GM21423 (cell line): Measurements from ENCODE around the gene HNF1A.
A peak's percentile ranks its signal among the peaks of the same experiment; 100 is the strongest.
"Not testable (repeated sequence)": the region's sequence is repeated elsewhere in the genome, so short reads cannot be mapped to it uniquely, and the experiment has no call there.

ENCODE experiments used
- ATAC-seq: cut with Tn5 transposase; IDR thresholded peaks from one replicate; pipeline ENCODE4 v1.9.1; 2021; ENCODE audit warnings: mild to moderate bottlenecking, moderate library complexity; ENCODE audit not compliant: unreplicated experiment

Gene HNF1A

DNA sequence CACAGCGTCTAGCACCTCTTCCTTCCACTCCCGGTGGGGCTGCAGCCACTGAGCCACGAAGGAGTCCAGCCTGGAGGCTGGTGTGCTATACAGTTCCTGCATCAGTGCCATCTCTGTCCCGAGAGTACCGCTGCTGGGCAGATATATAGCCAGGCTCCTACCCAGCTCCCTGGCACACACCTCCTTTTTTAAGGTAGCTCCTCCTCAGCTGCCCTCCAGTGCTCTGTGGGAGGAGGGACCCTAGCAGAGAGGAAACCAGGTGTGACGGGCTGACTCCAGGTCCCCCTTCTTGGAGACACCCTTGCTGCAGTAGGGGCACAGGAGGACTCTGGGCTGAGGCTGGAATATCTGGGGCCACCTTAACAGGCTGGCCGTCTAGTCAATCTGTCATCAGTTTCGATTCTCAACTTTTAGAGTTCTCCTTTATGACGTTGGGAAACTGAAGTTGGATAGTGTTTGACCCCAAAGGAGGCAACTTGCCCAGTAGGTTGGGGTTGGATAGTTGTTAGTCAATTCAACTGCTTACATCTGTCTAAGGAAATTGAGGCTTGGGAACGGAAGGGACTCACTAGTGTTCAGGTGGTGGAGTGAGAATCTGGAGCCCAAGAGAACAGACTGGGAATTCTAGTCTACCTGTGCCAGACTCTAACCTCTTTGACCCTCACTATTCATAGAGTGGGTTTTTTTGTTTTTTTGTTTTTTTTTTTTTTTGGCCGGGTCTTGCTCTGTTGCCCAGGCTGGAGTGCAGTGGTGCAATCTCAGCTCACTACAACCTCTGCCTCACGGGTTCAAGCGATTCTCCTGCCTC, 60.7 kb downstream of the HNF1A start, which contains the start of gene OASL:
OASL (minus strand) TSS at position 386 of the 808 bp plus-strand sequence; CDS start at position 111, 275 bp downstream.
- peak; percentile 76 for ATAC-seq

DNA sequence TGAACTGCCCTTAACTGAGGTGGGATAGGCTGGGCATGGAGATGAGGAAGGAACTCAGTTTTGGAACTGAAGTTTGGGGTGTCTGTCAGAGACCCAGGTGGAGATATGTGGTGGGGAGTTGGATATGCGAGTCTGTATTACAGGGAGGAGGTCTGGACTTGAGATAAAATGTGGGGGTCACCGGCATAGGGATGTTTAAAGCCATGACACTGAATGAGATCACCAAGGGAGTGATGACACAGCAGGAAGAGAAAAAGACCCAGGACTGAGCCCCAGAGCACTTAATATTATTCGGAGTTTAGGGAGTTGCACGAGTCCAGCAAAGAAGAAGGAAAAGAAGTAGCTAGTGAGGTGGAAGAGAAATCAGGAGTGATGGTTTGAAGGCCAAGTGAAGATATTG, 64.7 kb downstream of the HNF1A start:
- ATAC-seq = no peak

DNA sequence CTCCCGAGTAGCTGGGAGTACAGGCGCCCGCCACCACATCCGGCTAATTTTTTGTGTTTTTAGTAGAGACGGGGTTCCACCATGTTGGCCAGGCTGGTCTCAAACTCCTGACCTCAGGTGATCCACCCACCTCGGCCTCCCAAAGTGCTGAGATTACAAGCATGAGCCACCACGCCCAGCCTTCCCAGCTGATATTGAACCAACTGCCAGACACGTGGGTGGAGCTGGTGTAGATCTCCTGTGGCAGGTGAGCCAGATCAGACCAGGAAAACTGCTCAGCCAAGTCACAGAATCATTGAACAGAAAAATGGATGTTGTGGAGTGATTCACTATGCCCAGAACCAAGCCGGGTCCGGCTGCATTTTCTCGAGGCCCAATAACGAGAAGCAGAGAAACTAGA, 69.1 kb downstream of the HNF1A start:
- ATAC-seq = not testable (repeated sequence)

DNA sequence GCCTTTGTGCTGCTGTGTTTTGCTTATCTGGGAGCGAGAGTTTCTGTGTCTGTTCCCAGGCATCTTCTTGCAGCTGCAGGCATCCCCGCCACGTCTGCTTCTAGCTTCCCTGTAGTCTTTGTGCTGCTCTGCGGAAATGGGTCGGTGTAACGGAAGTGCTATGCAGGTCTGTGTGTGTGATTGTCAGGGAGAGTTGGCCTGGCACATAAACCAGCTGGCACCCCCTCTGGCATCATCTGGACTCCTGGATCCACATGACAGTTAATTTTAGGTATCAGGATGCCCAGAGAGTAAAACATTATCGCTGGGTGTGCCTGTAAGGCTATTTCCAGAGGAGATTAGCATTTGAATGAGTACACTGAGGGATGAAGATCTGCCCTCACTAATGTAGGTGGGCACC, 70.1 kb downstream of the HNF1A start:
- ATAC-seq = no peak

DNA sequence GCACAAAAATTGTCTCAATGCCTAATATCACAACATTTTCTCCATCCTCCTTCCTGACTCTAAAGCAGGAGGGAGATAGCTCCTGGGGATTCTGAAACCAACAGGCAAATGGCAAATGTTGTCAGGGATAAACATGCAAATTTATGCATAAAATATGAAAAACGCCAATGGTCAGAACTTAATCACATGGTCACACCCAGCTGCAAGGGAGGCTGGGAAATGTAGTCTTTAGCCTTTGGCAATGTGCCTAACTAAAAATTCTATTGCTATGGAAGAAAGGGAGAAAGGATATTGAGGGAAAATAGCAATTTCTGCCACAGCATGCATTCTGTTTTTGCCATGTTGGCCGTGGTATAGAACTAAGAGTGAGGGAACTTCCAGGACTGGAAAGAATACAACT, 72.4 kb downstream of the HNF1A start:
- ATAC-seq = no peak
